SW 1271 (cell line): ENCODE results near the gene CEMIP2.

Source experiments
- DNase-seq, 2 experiments: peaks; one replicate each; lab custom pipeline; 2025; lab: John Stamatoyannopoulos, UW

CEMIP2 gene

GRCh38 chr9:71769175-71770161, 1.2 kb upstream of the CEMIP2 start:
- peak; percentile 25 to 50 for DNase-seq

GRCh38 chr9:71767776-71768321, 464 bp downstream of the CEMIP2 start:
- peak in 1 of 2 experiments; percentile 21 for DNase-seq

- DNase-seq: no peak
Observed at GRCh38 chr9:71767163-71767775, 1.0 kb downstream of the CEMIP2 start.

- DNase-seq: no peak
Observed at GRCh38 chr9:71766663-71767062, 1.6 kb downstream of the CEMIP2 start.

GRCh38 chr9:71765693-71766092, 2.6 kb downstream of the CEMIP2 start:
- no peak for DNase-seq

GRCh38 chr9:71764891-71765290, 3.4 kb downstream of the CEMIP2 start:
- DNase-seq: no peak

GRCh38 chr9:71764463-71764862, 3.9 kb downstream of the CEMIP2 start:
- DNase-seq: no peak

- no peak for DNase-seq
Observed at GRCh38 chr9:71763832-71764231, 4.5 kb downstream of the CEMIP2 start.

- DNase-seq: peak in 1 of 2 experiments; percentile 28
Observed at GRCh38 chr9:71762900-71763653, 5.2 kb downstream of the CEMIP2 start.

- DNase-seq: no peak
Observed at GRCh38 chr9:71761938-71762353, 6.4 kb downstream of the CEMIP2 start.

GRCh38 chr9:71760901-71761300, 7.4 kb downstream of the CEMIP2 start:
- no peak for DNase-seq

- peak in 1 of 2 experiments; percentile 39 for DNase-seq
Observed at GRCh38 chr9:71758785-71759184, 9.5 kb downstream of the CEMIP2 start.

GRCh38 chr9:71758277-71758676, 10.0 kb downstream of the CEMIP2 start:
- no peak for DNase-seq

- DNase-seq: no peak
Observed at GRCh38 chr9:71756753-71757152, 11.6 kb downstream of the CEMIP2 start.

GRCh38 chr9:71755869-71756268, 12.4 kb downstream of the CEMIP2 start:
- DNase-seq: no peak

- DNase-seq: no peak
Observed at GRCh38 chr9:71755230-71755629, 13.1 kb downstream of the CEMIP2 start.

GRCh38 chr9:71754151-71754550, 14.2 kb downstream of the CEMIP2 start:
- DNase-seq: no peak

GRCh38 chr9:71752928-71753327, 15.4 kb downstream of the CEMIP2 start:
- DNase-seq: no peak

- DNase-seq: no peak
Observed at GRCh38 chr9:71752352-71752751, 16.0 kb downstream of the CEMIP2 start.

GRCh38 chr9:71748280-71748743, 20.0 kb downstream of the CEMIP2 start:
- no peak for DNase-seq

GRCh38 chr9:71747576-71747975, 20.7 kb downstream of the CEMIP2 start:
- DNase-seq: no peak

- no peak for DNase-seq
Observed at GRCh38 chr9:71746758-71747125, 21.6 kb downstream of the CEMIP2 start.
